HuH-7.5 (cell line): ENCODE data around the gene SAXO2.
A peak's percentile ranks its signal among the peaks of the same experiment; 100 is the strongest.
"Not testable (repeated sequence)": the region's sequence is repeated elsewhere in the genome, so short reads cannot be mapped to it uniquely, and the experiment has no call there.

Source experiments
- DNase-seq: peaks from one replicate; pipeline ENCODE4 v3.0.0; 2011; ENCODE audit warnings: low spot score

Gene SAXO2, protein sequence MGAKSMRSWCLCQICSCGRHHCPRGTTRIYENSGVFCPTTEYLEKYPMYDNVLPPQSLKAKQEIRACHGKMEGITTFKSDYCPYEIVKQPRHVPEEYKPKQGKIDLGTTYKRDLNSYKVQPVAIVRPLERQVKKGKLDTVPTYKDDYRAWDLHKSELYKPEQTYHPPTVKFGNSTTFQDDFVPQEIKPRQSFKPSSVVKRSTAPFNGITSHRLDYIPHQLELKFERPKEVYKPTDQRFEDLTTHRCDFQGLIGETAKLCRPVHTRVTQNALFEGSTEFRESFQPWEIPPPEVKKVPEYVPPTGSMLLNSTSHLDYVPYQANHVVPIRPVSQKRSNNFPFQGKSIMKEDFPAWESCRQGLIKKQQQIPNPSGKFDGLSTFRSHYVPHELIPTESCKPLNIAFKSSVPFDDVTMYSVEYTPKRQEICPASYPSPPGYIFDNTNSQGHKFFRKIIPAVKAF

DNA sequence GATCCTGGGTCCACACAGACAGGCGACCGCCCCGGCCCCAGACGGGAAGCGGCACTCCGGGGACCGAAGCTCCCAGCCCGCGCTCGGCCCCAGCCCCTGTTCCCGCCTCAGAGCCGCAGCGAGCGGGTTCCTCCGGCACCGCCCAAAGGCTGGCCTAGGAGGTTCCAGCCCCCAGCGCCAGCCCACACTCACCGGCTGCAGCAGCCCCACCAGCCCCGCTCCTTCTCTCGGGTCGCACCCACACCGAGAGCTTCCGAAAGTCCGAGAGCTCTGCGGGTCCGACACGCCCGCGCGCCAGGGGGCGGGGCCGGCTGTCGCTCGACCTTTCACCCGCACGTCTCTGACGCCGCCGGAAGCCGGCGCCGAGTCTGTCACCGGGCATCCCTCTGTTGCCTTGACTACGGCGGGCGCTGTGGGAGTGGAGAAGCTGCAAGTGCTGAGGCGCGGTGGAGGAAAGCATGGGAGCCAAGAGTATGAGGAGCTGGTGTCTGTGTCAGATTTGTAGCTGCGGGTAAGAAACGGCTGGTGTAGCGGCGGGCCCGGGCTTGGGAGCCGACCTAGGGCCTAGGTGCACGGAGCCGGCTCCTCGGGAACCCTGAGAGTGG, at the start of gene SAXO2, which contains the start of gene EFL1:
SAXO2 (plus strand) TSS at position 397 of the 605 bp plus-strand sequence; CDS start at position 459, 62 bp downstream.
EFL1 (minus strand) TSS at position 313 of the 605 bp plus-strand sequence. CDS start 956 bp downstream, outside the sequence.
- peak; percentile 77 for DNase-seq

DNA sequence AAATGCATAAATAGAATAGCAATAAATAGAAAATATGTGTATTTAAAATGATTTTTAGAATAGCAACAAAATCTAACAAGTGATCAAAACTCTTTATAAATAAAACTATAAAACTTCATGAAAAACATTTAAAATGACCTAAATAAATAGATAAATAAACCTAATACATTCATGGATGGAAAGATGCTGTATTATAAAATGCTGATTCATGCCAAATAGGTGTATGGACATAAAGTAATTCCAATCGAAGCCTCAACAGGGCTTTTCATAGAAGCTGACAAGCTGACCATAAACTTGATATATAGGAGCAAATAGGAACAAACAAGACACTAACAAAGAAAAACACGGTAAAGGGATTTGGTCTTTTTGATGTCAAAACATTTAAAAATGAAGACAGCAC, 46.5 kb upstream of the SAXO2 start:
- DNase-seq = not testable (repeated sequence)

DNA sequence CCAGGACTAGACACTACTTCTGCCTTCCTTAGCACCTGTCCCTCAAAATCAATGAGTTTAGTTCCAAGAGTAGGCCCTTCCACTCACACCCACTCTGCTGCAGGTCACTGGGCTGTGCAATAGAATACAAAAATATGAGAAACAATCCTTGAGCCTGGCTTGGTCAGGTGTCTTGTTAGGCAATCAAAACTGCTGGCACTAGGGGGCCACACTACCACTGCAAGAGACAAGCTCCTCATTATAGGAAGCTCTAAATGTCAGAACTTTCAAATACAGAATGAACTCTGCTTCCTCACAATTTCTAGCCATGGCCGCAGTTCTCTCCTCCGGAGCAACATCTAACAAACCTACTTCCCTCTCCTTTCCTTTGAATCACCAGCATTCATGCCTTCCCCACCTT, 41.1 kb upstream of the SAXO2 start:
- DNase-seq = peak; percentile 9

DNA sequence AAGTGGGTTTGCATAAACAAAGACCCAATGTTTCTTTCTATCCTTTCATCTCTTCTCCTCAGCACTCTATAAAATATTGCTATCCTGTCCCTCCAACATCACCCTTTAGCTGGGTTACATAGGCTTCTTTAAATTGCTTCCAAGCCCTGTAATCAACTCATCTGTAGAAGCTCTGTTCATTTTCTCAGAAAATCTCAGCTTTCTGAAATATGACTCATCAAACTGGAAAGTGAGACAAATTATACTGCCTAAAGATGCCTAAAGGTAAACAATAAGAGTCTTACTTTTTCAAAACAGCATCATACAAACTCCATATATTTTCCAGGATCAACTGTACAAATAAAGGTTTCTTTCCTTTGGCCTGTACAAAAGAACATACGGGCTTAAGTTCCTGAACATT, 33.9 kb upstream of the SAXO2 start:
- no peak for DNase-seq

DNA sequence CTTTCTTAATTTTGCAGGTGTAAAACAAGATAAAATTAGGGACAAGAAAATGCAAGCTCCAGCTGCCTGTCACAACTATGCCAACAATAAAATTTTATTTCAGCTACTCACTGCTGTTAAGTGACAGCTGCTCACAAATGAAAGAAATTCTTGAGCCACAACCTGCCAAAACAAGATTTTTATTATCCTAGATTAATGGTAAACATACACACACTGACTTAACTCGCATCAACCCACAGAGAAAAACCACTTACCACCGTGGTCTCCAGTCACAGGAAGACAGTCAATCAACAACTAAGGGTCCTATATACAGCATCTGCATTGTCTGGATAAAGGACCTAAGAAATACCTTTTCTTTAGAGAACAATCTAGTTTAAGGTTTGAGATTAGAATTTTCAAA, 31.4 kb upstream of the SAXO2 start:
- DNase-seq = no peak

DNA sequence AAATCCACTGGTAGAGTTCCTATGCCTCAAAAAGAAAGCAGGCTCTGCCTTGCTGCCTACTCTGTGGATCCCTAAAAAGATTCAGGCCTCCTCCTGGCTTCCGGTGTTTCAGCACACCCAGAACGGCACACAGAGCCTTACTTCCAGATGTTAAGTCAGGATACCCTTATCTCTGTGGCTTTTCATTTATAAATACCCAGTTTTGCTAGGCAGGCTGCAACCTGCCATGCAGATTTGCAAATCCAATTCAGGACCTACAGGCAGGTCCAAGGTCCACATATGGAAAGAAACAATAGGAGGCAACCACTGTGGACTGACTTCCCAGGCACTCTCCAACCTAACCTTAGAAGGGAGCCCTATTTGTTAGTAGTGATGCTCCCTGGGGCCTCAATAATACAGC, 30.8 kb upstream of the SAXO2 start:
- no peak for DNase-seq

DNA sequence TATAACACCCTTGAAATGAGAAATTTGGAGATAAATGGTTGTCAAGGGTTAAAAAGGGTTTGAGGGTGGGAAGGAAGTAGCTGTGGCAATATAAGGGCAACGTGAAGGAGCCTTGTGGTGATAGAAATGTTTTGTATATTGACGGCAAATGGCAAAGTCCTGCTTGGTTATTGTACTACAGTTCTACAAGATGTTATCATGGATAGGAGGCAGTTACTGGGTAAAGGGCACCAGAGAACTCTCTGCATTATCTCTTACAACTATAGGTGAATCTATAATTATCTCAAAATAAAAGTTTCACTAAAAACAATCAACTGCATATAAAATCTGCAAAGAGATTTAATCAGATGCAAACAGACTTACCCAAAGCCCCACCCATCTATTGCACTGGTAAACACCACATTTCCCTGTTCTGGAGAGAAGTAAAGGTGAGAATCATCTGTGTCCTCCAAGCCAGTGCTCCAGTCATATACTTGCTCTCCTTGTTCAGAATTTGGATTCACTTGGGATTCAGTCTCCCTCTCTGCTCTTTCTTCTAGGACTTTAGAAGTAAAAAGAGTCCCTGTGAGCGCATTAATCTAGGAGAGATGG, 24.6 kb upstream of the SAXO2 start:
- not testable (repeated sequence) for DNase-seq

DNA sequence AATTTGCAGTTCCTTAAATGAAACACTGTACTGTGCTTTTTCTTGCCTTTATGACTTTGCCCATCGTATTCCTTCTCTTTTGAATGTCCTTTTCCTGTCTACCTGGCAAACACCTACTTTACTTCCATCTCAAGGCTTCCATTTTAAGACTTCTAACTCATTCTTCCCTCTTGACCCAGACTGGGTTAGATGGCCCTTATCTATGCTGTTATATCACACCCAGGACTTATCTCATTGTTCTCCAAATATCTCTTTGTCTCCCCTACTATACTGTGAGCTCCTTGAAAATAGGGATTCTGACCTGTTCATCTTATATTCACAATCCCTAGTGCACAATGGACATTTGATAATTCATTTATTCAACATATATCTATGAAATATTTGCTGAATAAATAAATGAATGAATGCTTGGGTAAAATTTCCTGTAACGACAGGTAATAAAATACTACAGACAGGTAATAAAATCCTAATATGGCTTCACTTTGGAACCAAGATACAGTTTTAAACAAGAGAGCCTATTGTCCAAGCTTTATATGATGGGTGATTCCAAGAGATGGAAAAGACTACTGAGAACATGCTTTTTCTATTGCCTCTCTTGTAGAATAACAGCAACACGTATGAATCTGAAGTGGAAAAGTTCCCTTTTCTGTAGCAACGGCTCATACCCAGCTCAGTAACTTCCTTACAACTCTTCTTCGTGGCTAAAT, 22.8 kb upstream of the SAXO2 start:
- DNase-seq = no peak

DNA sequence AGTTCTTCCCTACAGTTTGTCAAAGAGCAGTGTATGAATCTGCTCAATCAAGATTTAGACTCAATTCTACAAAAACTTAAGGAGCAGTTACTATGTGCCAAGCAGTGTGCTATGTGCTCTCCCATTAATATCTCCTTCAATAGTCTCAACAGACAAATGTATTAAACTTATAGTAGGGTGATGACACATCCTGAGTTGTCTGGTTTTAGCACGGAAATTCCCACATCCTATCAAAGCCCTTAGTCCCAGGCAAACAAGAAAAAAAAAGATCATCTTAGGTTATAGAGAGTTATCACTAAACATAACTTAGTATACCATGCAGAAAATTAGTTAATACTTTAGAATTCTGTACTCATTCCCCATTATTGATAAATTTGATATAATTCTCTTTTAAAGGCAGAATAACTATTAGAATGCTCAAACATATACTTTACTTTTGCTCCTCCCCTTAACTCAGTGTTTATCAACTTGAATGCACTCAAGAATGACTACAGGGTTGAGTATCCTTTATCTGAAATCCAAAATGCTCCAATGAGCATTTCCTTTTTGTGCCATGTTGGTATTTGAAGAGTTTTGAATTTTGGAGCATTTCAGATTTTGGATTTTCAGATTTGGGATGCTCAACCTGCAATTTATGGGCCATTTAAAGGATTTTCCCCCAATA, 20.6 kb upstream of the SAXO2 start:
- not testable (repeated sequence) for DNase-seq

DNA sequence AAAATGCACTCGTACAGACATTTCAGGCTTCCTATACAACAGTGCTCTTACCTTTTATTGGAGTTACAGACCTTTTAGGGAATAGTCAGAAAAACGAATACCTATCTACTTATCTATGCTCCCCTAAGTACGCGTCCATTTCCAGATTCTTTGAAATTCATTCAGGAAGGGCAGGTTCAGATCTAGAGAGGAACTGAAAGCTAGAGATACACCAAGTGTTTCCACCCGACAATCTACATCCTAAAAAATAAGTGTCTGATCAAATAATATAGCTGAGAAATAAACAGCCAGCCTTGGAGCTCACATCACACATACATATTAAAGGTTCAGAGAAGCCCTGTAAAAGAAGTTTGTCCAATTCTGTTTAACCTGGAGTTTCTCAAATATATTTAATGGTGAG, 19.0 kb upstream of the SAXO2 start:
- DNase-seq = not testable (repeated sequence)

DNA sequence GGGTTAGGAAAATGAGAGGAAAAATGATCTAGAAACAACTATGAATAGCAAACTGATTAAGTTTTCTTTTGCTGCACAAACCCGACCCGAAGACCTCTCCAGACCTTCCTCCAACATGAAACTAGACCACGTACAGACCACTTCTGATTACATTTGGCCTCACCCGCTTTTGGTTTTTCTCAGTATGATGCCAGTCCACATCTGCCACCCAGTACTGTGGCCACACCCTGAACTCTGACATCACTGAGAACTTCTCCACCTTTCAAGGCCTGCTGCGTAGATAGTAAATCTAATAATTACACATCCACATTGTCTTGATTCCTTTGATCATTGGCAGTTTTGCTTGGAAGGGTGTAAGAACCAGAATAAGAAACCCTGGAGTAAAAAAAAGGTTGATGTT, 16.7 kb upstream of the SAXO2 start:
- not testable (repeated sequence) for DNase-seq

DNA sequence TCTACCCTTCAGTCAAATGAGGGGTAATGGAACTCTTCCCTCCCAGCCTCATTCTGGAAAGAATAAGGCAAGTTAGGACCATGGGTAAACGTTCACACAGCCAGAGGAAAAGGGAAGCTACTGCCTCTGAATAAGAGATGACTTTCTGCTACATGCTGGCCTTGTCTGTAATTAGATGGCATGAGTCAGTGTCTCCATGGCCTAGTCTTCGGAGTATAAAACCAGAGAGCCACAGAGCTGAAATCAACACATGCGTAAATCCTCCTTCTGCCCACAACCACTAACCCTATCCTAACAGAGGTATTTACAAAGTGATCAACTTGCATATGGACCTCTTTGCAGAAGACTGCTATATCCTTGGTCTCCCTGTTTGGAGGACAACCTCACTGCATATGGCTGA, 14.4 kb upstream of the SAXO2 start:
- DNase-seq = not testable (repeated sequence)

DNA sequence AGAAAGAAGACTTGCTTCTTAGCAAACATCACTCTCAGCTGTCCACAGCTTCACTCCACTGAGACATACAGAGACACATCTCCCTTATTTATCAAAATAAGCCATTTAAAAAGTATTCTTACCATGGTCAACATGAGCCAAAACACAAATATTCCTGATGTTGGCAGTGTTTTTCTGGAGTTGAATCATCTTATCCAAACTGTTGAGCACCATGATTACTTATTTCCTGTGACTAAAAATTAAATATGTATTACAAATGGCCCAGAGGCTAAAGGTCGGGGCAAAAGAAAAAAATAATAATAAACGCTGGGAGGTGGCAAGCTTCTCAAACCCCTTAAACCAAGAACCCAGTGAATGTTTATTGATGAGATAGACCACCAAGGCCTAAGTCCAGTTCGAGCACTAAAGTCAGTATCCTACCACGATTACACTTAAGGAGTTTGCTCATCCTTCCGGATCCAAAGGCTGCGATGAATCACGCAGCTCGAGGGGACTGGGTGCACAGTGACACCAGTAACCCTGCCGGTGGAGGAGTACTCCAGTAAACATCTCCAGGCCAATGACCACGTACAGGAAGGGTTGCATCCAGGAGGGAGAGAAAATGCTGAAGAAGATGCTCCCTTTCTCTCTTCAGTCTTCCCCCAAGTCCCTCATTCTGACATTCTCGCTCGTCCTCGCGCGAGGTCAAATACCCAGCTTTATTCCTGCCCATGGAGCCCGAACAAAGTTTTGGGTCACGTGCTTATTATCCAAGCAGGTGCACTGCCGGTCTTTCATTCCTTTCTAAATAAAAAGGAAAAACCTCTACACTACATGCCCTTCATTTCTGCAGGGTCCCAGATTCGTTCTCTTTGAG, 824 bp upstream of the SAXO2 start:
- DNase-seq = peak; percentile 25

DNA sequence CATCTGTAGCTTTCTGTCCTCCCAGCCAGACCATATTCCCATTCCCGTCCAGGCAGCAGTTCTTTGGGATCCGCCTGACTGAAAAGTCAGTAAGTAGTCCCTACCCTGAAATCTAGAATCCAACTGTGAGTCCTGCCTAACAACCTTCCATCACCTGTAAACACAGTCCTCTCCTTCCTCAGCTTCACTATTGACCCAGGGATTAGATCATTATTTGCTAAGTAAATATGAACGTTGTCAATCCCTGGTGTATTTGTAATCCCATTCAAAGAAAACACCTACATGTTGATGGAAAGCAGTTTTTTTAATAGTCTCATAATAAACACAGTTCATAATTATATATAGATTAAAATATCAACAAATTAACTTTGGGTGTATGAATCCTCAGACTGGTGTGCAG, 732 bp downstream of the SAXO2 start:
- DNase-seq = peak; percentile 77

DNA sequence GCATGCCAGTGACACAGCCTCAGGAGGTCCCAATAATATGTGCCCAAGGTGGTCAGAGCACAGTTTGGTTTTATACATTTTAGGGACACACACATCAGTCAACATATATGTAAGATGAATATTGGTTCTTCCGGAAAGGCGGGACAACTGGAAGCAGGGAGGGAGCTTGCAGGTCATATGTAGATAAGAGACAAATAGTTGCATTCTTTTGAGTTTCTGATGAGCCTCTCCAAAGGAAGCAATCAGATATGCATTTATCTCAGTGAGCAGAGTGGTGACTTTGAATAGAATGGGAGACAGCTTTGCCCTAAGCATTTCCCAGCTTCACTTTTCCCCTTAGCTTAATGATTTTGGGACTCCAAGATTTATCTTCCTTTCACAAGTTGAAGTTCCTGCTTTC, 4.5 kb downstream of the SAXO2 start:
- DNase-seq = not testable (repeated sequence)

DNA sequence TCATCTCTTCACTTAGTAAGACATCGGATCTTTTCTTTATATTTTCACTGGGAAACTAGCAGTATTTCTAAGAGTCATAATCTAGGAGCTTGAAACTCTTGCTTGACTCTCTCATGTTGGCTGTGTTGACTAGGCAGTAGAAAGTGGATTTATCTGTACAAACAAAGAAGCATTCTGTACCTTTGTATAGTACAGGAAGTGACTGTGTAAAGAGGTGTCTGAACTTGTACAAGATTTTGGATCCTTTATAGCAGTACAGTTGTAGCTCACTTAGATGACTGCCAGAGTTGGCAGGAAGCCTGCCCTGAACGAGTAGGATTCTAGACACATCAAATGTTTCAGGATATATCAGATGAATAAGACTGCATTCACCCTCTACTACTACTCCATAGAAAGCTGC, 5.8 kb downstream of the SAXO2 start:
- not testable (repeated sequence) for DNase-seq

DNA sequence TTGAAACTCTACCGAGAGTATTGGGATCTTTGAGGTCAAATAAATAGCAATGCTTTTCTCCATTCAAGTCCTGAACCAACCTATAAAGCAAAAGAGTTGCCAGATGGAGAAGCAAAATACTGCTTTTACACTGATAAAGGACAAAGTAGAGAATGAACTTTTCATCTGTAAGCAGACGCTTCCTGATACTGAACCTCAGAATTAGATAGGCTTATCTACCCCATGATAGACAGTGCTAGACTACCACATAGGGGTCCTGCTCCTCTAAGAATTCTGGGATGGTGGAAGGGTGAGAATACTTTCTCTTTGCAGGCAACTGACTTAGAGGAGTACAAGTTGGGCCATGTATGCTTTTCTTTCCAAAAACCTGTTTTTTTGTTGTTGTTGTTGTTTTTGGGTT, 9.5 kb downstream of the SAXO2 start:
- DNase-seq = no peak

DNA sequence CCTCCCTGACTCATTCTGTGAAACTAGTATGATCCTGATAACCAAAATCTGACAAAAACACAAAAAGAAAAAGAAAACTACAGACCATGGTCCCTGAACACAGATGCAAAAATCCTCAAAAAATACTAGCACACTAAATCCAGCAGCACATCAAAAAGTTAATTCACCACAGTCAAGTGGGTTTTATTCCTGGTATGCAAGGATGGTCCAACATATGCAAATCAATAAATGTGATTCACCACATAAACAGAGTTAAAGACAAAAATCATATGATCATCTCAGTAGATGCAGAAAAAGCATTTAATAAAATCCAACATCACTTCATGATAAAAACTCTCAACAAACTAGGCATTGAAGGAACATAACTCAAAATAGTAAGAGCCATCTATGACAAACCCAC, 12.8 kb downstream of the SAXO2 start:
- no peak for DNase-seq

DNA sequence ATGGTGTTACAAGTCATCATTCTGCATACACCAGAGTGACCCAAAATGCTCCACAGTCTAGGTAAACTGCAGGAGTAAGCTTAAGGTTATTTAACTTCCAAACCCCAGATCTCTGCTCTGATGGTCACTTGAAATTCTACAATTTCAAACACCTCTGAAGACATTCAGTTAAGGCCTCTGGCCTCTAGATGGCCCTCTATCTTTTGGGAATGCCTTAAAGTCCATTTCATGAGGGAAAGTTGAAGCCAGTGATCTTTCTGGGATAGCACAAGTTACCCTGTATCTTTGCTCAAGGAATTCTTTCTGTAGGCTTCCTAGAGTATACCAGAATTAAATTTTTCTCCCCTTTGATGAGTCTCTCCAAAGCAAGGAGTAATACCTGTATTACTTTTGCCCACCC, 18.7 kb downstream of the SAXO2 start:
- DNase-seq = not testable (repeated sequence)

DNA sequence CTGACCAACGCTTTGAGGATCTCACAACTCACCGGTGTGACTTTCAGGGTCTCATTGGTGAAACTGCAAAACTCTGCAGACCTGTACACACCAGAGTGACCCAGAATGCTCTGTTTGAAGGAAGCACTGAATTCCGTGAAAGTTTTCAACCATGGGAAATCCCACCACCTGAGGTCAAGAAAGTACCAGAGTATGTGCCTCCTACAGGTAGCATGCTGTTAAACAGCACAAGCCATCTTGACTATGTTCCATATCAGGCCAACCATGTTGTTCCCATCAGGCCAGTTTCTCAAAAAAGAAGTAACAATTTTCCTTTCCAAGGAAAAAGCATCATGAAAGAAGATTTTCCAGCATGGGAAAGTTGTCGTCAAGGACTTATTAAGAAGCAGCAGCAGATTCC, 19.8 kb downstream of the SAXO2 start:
- DNase-seq = not testable (repeated sequence)

DNA sequence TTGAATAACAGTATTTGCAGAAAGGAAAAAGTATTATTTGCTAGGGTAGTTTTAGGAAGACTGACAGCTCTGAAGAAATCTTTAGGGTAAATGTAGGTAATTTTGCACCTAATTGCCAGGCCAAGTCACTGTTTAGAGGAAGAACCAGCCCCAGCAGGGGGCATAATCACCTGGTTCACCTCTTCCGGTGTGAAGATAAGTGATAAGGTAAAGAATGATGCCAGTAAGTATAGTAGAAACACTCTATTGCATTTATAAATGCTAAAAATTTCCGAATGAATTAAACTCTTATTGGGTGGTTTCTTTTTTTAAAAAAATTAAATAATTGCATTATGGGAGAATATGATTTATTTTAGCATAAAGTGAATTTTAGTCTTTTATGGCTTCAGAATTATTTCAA, 21.8 kb downstream of the SAXO2 start:
- not testable (repeated sequence) for DNase-seq
